GM23248 (cell line): ENCODE data around the gene EPHA5. TPM values are rescaled to one million over a fixed set of nuclear protein-coding genes. Genes with fewer than 3 reads are reported as not detected.

Experiments used
- DNase-seq: peaks from one replicate; pipeline ENCODE4 v3.0.0-alpha.2; 2015
- H2AFZ ChIP-seq: fragments of 200-600 bp; sonication (generic); 2 replicates; pipeline ENCODE4 v1.6.1; 2016; ENCODE audit warnings: antibody characterized with exemption
- H3F3A ChIP-seq: fragments of 200-600 bp; sonication (generic); 2 replicates; pipeline ENCODE4 v1.6.1; 2016; ENCODE audit warnings: mild to moderate bottlenecking, antibody characterized with exemption, mixed run types; ENCODE audit not compliant: insufficient read depth
- H3K27ac ChIP-seq: fragments of 200-600 bp; sonication (generic); 2 replicates; pipeline ENCODE4 v1.5.1; 2016; ENCODE audit warnings: mild to moderate bottlenecking
- H3K27me3 ChIP-seq: fragments of 200-600 bp; sonication (generic); replicated peaks from 2 replicates; pipeline ENCODE4 v1.6.1; 2016; ENCODE audit warnings: mild to moderate bottlenecking; ENCODE audit not compliant: insufficient read depth
- H3K36me3 ChIP-seq: fragments of 200-600 bp; sonication (generic); 2 replicates; pipeline ENCODE4 v1.6.1; 2016; ENCODE audit warnings: low read depth, mild to moderate bottlenecking
- H3K4me1 ChIP-seq: fragments of 200-600 bp; sonication (generic); 2 replicates; pipeline ENCODE4 v1.6.1; 2016; ENCODE audit warnings: mild to moderate bottlenecking; ENCODE audit not compliant: insufficient read depth
- H3K4me2 ChIP-seq: fragments of 200-600 bp; sonication (generic); one replicate; pipeline ENCODE4 v1.6.1; 2016; ENCODE audit warnings: mild to moderate bottlenecking; ENCODE audit not compliant: unreplicated experiment
- H3K4me3 ChIP-seq: fragments of 200-600 bp; sonication (generic); 2 replicates; pipeline ENCODE4 v1.5.1; 2016; ENCODE audit warnings: mild to moderate bottlenecking
- H3K79me2 ChIP-seq: fragments of 200-600 bp; sonication (generic); 2 replicates; pipeline ENCODE4 v1.6.1; 2016; ENCODE audit warnings: mild to moderate bottlenecking; ENCODE audit not compliant: insufficient read depth
- H3K9ac ChIP-seq: fragments of 200-600 bp; sonication (generic); 2 replicates; pipeline ENCODE4 v1.6.1; 2016; ENCODE audit warnings: mild to moderate bottlenecking
- H3K9me2 ChIP-seq: fragments of 200-600 bp; sonication (generic); 2 replicates; pipeline ENCODE4 v1.6.1; 2016; ENCODE audit warnings: mixed run types, mild to moderate bottlenecking, moderate library complexity; ENCODE audit not compliant: insufficient read depth
- H3K9me3 ChIP-seq: fragments of 200-600 bp; sonication (generic); one replicate; pipeline ENCODE4 v1.6.1; 2017; ENCODE audit warnings: low read depth
- H4K20me1 ChIP-seq: fragments of 200-600 bp; sonication (generic); 2 replicates; pipeline ENCODE4 v1.6.0; 2016; ENCODE audit not compliant: insufficient read depth
- EZH2 ChIP-seq: fragments of 200-600 bp; sonication (generic); IDR thresholded peaks from 2 replicates; pipeline ENCODE4 v1.6.1; 2018; ENCODE audit warnings: antibody characterized with exemption, mild to moderate bottlenecking; ENCODE audit not compliant: insufficient read depth, poor library complexity, severe bottlenecking
- EZH2phosphoT487 ChIP-seq: fragments of 200-600 bp; sonication (generic); IDR thresholded peaks from 2 replicates; pipeline ENCODE4 v1.6.1; 2018; ENCODE audit warnings: antibody characterized with exemption, moderate library complexity, mild to moderate bottlenecking, low read depth; ENCODE audit not compliant: insufficient read depth
- WGBS, 2 experiments: methylation state at CpG; one replicate each; pipeline ENCODE4 v1.1.6; 2015 to 2017; ENCODE audit warnings: low lambda C conversion rate in 2 of 2, low coverage in 1 of 2; ENCODE audit errors: missing lambda C conversion rate in 2 of 2; 5-methylcytosine and 5-hydroxymethylcytosine counted together
- in situ Hi-C: fragments of 300-500 bp; cut with MboI; formaldehyde crosslinking; loops from 2 replicates; pipeline ENCODE4 v1.15.0; 2020
- polyA plus RNA-seq: library from polyadenylated mRNA; unstranded; fragments of >200 nt; fragmentation: Nextera tagmentation; extraction: Ambion mirVana; gene quantifications from 2 replicates; pipeline ENCODE4 v1.2.1, GENCODE V29; 2016
- total RNA-seq: library from RNA; depleted of rRNA; stranded (reverse); fragments of >200 nt; shearing (Covaris generic); gene quantifications from 2 replicates; pipeline ENCODE4 v1.2.3, GENCODE V29; 2014

EPHA5 gene
- total and polyA plus RNA-seq, 2 experiments from 2014 or later: not detected

- Histone ChIP-seq H3F3A (no peaks in the 10 kb centered on the region), H4K20me1 (no peaks in the 10 kb centered on the region), H3K9me3 (no peaks in the 10 kb centered on the region), H3K27me3 (no peaks in the 10 kb centered on the region), H2AFZ (no peak overlapping the region), H3K4me3 (no peak overlapping the region), H3K9ac (no peak overlapping the region), H3K79me2 (no peaks in the 10 kb centered on the region), H3K27ac (no peak overlapping the region), H3K9me2 (no peaks in the 10 kb centered on the region), H3K4me2 (no peak overlapping the region), H3K36me3 (no peaks in the 10 kb centered on the region), H3K4me1 (no peaks in the 10 kb centered on the region)
- no peak for DNase-seq
- WGBS, 2 experiments: 42 to 47% methylated on average over 2 of the region's 2 CpGs
- in situ Hi-C loops: no loop called here
- TF ChIP-seq EZH2phosphoT487 (no peak), EZH2 (no peak)
Measured at GRCh38 chr4:65566473-65566872, 103.8 kb downstream of the EPHA5 start.

GRCh38 chr4:65561164-65561563 is 109.1 kb downstream of the EPHA5 start:
- no peak overlapping the region for H3K4me3 ChIP-seq
- H3F3A ChIP-seq: no peaks in the 10 kb centered on the region
- WGBS, 2 experiments: 0% methylated on average over 2 of the region's 2 CpGs
- DNase-seq: no peak
- no peak overlapping the region for H3K27ac ChIP-seq
- no peak overlapping the region for H3K9ac ChIP-seq
- H4K20me1 ChIP-seq: no peaks in the 10 kb centered on the region
- no peak overlapping the region for H2AFZ ChIP-seq
- H3K9me3 ChIP-seq: no peaks in the 10 kb centered on the region
- no peak overlapping the region for H3K4me2 ChIP-seq
- H3K27me3 ChIP-seq: 0 out of 2 replicates have a peak, but pooled peaks cover 6% of the 10 kb centered on the region
- H3K79me2 ChIP-seq: no peaks in the 10 kb centered on the region
- no peaks in the 10 kb centered on the region for H3K36me3 ChIP-seq
- H3K4me1 ChIP-seq: no peaks in the 10 kb centered on the region
- in situ Hi-C loops: no loop called here
- no peak for TF ChIP-seq EZH2phosphoT487
- TF ChIP-seq EZH2: no peak
- H3K9me2 ChIP-seq: no peaks in the 10 kb centered on the region

- no peaks in the 10 kb centered on the region for H3K4me1 ChIP-seq
- no peaks in the 10 kb centered on the region for H3K36me3 ChIP-seq
- H3K9me2 ChIP-seq: no peaks in the 10 kb centered on the region
- no peaks in the 10 kb centered on the region for H3K9me3 ChIP-seq
- H3F3A ChIP-seq: no peaks in the 10 kb centered on the region
- H3K27me3 ChIP-seq: 0 out of 2 replicates have a peak, but pooled peaks cover 6% of the 10 kb centered on the region
- H3K4me2 ChIP-seq: no peak overlapping the region
- no peaks in the 10 kb centered on the region for H4K20me1 ChIP-seq
- no peak overlapping the region for H3K27ac ChIP-seq
- no peak overlapping the region for H3K4me3 ChIP-seq
- DNase-seq: no peak
- in situ Hi-C loops: no loop called here
- H2AFZ ChIP-seq: no peak overlapping the region
- 33 to 43% methylated on average over 4 of the region's 4 CpGs for WGBS, 2 experiments
- H3K79me2 ChIP-seq: no peaks in the 10 kb centered on the region
- H3K9ac ChIP-seq: no peak overlapping the region
- TF ChIP-seq EZH2 (no peak), EZH2phosphoT487 (no peak)
Measured at GRCh38 chr4:65559270-65559669, 111.0 kb downstream of the EPHA5 start.

- H3K9me3 ChIP-seq: no peaks in the 10 kb centered on the region
- no peaks in the 10 kb centered on the region for H3F3A ChIP-seq
- no peaks in the 10 kb centered on the region for H4K20me1 ChIP-seq
- no peak for DNase-seq
- no peaks in the 10 kb centered on the region for H3K27me3 ChIP-seq
- no peak overlapping the region for H3K4me3 ChIP-seq
- in situ Hi-C loops: no loop called here
- WGBS, 2 experiments: 52 to 54% methylated on average over 8 of the region's 8 CpGs
- no peaks in the 10 kb centered on the region for H3K4me1 ChIP-seq
- no peak overlapping the region for H3K27ac ChIP-seq
- H2AFZ ChIP-seq: no peak overlapping the region
- no peaks in the 10 kb centered on the region for H3K79me2 ChIP-seq
- H3K9ac ChIP-seq: no peak overlapping the region
- TF ChIP-seq EZH2phosphoT487: no peak
- no peak for TF ChIP-seq EZH2
- H3K9me2 ChIP-seq: no peaks in the 10 kb centered on the region
- H3K36me3 ChIP-seq: no peaks in the 10 kb centered on the region
- H3K4me2 ChIP-seq: no peak overlapping the region
Measured at GRCh38 chr4:65552057-65552456, 118.2 kb downstream of the EPHA5 start.

GRCh38 chr4:65550500-65550899 is 119.8 kb downstream of the EPHA5 start:
- in situ Hi-C loops: no loop called here

More at GRCh38 chr4:65550500-65550899, 119.8 kb downstream of the EPHA5 start:
- Histone ChIP-seq H3K36me3 (no peaks in the 10 kb centered on the region), H3K79me2 (no peaks in the 10 kb centered on the region), H3K4me2 (no peak overlapping the region), H2AFZ (no peak overlapping the region), H3K9me3 (no peaks in the 10 kb centered on the region), H3K27me3 (no peaks in the 10 kb centered on the region), H3K9ac (no peak overlapping the region), H3K27ac (no peak overlapping the region), H3F3A (no peaks in the 10 kb centered on the region), H3K4me3 (no peak overlapping the region), H4K20me1 (no peaks in the 10 kb centered on the region), H3K4me1 (no peaks in the 10 kb centered on the region), H3K9me2 (no peaks in the 10 kb centered on the region)
- no peak for DNase-seq
- WGBS, 2 experiments: 74% methylated on average over 11 of the region's 11 CpGs
- no peak for TF ChIP-seq EZH2
- TF ChIP-seq EZH2phosphoT487: no peak
